Tongue (tissue), 2 donors: Measurements from ENCODE around the gene SKI. TPM values are rescaled to one million over a fixed set of nuclear protein-coding genes. Genes with fewer than 3 reads are reported as not detected.
"Not testable (repeated sequence)": the region's sequence is repeated elsewhere in the genome, so short reads cannot be mapped to it uniquely, and the experiment has no call there.

Experiments used
- DNase-seq: peaks from one replicate; pipeline ENCODE4 v3.0.0-alpha.2; 2015
- total RNA-seq: library from RNA; depleted of rRNA; stranded (reverse); fragments of >200 nt; gene quantifications from one replicate; pipeline ENCODE4 v1.2.3, GENCODE V29; 2014

Gene SKI
- total RNA-seq, 1 donor from 2014 or later: 58.8 TPM

- not testable (repeated sequence) for DNase-seq
These were observed 33.6 kb downstream of the SKI start for GRCh38 chr1:2261476-2262395.

GRCh38 chr1:2266301-2266975 is 38.3 kb downstream of the SKI start:
- DNase-seq: no peak

GRCh38 chr1:2267051-2267830 is 39.1 kb downstream of the SKI start:
- no peak for DNase-seq

GRCh38 chr1:2267862-2268261 is 39.7 kb downstream of the SKI start:
- no peak for DNase-seq

GRCh38 chr1:2268285-2269056 is 40.4 kb downstream of the SKI start:
- no peak for DNase-seq

- no peak for DNase-seq
These were observed 41.2 kb downstream of the SKI start for GRCh38 chr1:2269193-2269921.

GRCh38 chr1:2269922-2270259 is 41.8 kb downstream of the SKI start:
- no peak for DNase-seq

GRCh38 chr1:2270260-2271100 is 42.4 kb downstream of the SKI start:
- DNase-seq: no peak

GRCh38 chr1:2271211-2271721 is 43.1 kb downstream of the SKI start:
- DNase-seq: no peak

GRCh38 chr1:2271841-2272655 is 43.9 kb downstream of the SKI start:
- no peak for DNase-seq

- no peak for DNase-seq
These were observed 44.7 kb downstream of the SKI start for GRCh38 chr1:2272686-2273400.

GRCh38 chr1:2273401-2274090 is 45.4 kb downstream of the SKI start:
- no peak for DNase-seq

- no peak for DNase-seq
These were observed 46.3 kb downstream of the SKI start for GRCh38 chr1:2274231-2274928.

- DNase-seq: no peak
These were observed 46.9 kb downstream of the SKI start for GRCh38 chr1:2274929-2275475.

- no peak for DNase-seq
These were observed 47.8 kb downstream of the SKI start for GRCh38 chr1:2275796-2276536.
